ENCODE data around the gene AOPEP. TPM values are rescaled to one million over a fixed set of nuclear protein-coding genes. Genes with fewer than 3 reads are reported as not detected.

The AOPEP gene
- total and polyA plus RNA-seq, 2 of the 13 experiments (the other 11 are each of a cell fraction or from before 2014, with no cell fraction given), result 22.2 to 41.6 TPM

DNA sequence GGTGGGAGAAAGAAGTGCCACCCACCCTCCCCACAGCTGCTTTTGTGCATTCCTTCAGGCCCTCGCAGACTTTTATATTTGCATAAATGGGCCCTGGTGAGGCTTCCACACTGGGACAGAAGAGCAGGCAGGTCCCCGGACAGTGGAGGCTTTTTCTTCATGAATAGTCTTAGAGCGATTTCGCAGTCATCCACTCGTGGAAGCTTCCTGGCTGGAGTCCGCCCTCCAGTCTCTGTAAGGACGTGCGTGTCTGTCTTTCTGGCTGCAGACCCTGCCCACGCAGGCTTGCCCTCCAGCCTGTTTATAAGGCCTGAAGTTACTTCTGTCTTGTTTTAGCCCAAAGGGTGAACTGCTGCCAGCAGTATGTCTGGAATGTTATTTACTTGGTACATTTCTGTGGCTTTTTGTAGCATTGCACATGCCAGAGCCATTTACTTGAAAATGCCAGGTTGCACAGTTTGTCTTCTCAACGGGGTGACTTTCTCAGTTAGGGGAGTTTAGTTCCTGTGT, 195.7 kb downstream of the AOPEP start (continued):
- no peak for TF ChIP-seq SOX6 (IDR thresholded peaks at IDR 0.05)
- TF ChIP-seq SOX6 (CRISPR knock-in tag; IDR thresholded peaks at IDR 0.05), result peak; percentile 51; the same call in 1 of the 2 replicates
- TF ChIP-seq ZNF33A (CRISPR knock-in tag; IDR thresholded peaks at IDR 0.05; ENCODE audit: borderline replicate concordance), result no peak
- TF ChIP-seq CHCHD3 (CRISPR knock-in tag; IDR thresholded peaks at IDR 0.05), result no peak
- no peak for TF ChIP-seq HCFC1 (IDR thresholded peaks at IDR 0.05; ENCODE audit: low read depth, low read length)
- no peak for TF ChIP-seq NFRKB (IDR thresholded peaks at IDR 0.05)
- TF ChIP-seq FLYWCH1 (CRISPR knock-in tag; IDR thresholded peaks at IDR 0.05), result no peak
- TF ChIP-seq ZNF709 (CRISPR knock-in tag; IDR thresholded peaks at IDR 0.05), result no peak
- TF ChIP-seq ZNF605 (CRISPR knock-in tag; IDR thresholded peaks at IDR 0.05), result no peak
- peak in 1 of 2 experiments; percentile 79; a peak in 3 of 4 replicates for TF ChIP-seq EP300 (IDR thresholded peaks at IDR 0.05; ENCODE audit: low read depth in 2 of 2, low read length in 2 of 2)
- TF ChIP-seq EP300 (CRISPR knock-in tag; IDR thresholded peaks at IDR 0.05; ENCODE audit: borderline replicate concordance), result peak; percentile 60; the same call in 1 of the 2 replicates
- TF ChIP-seq ZNF780A (CRISPR knock-in tag; IDR thresholded peaks at IDR 0.05), result no peak
- TF ChIP-seq ZFYVE20 (CRISPR knock-in tag; IDR thresholded peaks at IDR 0.05; ENCODE audit: borderline replicate concordance, low read depth), result no peak
- no peak for TF ChIP-seq GABPB1 (CRISPR knock-in tag; IDR thresholded peaks at IDR 0.05)
- no peak for TF ChIP-seq SIX4 (CRISPR knock-in tag; IDR thresholded peaks at IDR 0.05)
- TF ChIP-seq SOX5 (CRISPR knock-in tag; IDR thresholded peaks at IDR 0.05; ENCODE audit: borderline replicate concordance), result peak; percentile 77; the same call in 1 of the 2 replicates
- TF ChIP-seq, protein P1, sequence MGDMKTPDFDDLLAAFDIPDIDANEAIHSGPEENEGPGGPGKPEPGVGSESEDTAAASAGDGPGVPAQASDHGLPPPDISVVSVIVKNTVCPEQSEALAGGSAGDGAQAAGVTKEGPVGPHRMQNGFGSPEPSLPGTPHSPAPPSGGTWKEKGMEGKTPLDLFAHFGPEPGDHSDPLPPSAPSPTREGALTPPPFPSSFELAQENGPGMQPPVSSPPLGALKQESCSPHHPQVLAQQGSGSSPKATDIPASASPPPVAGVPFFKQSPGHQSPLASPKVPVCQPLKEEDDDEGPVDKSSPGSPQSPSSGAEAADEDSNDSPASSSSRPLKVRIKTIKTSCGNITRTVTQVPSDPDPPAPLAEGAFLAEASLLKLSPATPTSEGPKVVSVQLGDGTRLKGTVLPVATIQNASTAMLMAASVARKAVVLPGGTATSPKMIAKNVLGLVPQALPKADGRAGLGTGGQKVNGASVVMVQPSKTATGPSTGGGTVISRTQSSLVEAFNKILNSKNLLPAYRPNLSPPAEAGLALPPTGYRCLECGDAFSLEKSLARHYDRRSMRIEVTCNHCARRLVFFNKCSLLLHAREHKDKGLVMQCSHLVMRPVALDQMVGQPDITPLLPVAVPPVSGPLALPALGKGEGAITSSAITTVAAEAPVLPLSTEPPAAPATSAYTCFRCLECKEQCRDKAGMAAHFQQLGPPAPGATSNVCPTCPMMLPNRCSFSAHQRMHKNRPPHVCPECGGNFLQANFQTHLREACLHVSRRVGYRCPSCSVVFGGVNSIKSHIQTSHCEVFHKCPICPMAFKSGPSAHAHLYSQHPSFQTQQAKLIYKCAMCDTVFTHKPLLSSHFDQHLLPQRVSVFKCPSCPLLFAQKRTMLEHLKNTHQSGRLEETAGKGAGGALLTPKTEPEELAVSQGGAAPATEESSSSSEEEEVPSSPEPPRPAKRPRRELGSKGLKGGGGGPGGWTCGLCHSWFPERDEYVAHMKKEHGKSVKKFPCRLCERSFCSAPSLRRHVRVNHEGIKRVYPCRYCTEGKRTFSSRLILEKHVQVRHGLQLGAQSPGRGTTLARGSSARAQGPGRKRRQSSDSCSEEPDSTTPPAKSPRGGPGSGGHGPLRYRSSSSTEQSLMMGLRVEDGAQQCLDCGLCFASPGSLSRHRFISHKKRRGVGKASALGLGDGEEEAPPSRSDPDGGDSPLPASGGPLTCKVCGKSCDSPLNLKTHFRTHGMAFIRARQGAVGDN (CRISPR knock-in tag; IDR thresholded peaks at IDR 0.05), result peak; percentile 78
- TF ChIP-seq RFX5 (IDR thresholded peaks at IDR 0.05; ENCODE audit: low read depth, low read length), result no peak
- TF ChIP-seq SP5 (CRISPR knock-in tag; IDR thresholded peaks at IDR 0.05; ENCODE audit: borderline replicate concordance, low read depth), result no peak
- TF ChIP-seq ZFP1 (CRISPR knock-in tag; IDR thresholded peaks at IDR 0.05), result no peak
- TF ChIP-seq FOXA1 (IDR thresholded peaks at IDR 0.05), result no peak
- TF ChIP-seq FOXA1 (CRISPR knock-in tag; IDR thresholded peaks at IDR 0.05), result peak; percentile 88
- no peak for TF ChIP-seq NFE2L1 (CRISPR knock-in tag; IDR thresholded peaks at IDR 0.05; ENCODE audit: borderline replicate concordance)
- TF ChIP-seq, protein P2, sequence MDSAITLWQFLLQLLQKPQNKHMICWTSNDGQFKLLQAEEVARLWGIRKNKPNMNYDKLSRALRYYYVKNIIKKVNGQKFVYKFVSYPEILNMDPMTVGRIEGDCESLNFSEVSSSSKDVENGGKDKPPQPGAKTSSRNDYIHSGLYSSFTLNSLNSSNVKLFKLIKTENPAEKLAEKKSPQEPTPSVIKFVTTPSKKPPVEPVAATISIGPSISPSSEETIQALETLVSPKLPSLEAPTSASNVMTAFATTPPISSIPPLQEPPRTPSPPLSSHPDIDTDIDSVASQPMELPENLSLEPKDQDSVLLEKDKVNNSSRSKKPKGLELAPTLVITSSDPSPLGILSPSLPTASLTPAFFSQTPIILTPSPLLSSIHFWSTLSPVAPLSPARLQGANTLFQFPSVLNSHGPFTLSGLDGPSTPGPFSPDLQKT (CRISPR knock-in tag; IDR thresholded peaks at IDR 0.05; ENCODE audit: borderline replicate concordance), result no peak
- TF ChIP-seq ZNF501 (CRISPR knock-in tag; IDR thresholded peaks at IDR 0.05), result no peak; the same call in 1 of the 2 replicates
- TF ChIP-seq MAFK (conservative IDR thresholded peaks at IDR 0.05 in 1 of 2, IDR thresholded peaks at IDR 0.05 in 1 of 2; ENCODE audit: low read length in 2 of 2), result peak; percentile 29 to 48; a peak in 2 of 4 replicates
- no peak for TF ChIP-seq ARNT (IDR thresholded peaks at IDR 0.05)
- TF ChIP-seq ONECUT2 (CRISPR knock-in tag; IDR thresholded peaks at IDR 0.05), result no peak
- no peak for TF ChIP-seq ZNF24 (IDR thresholded peaks at IDR 0.05)
